ENCODE results near the gene DGLUCY.

GRCh38 chr14:91272341-91273272 lies 158.7 kb downstream of the DGLUCY start:
- TF ChIP-seq ZNF274 (IDR thresholded peaks at IDR 0.05; ENCODE audit: low read depth, low read length) (no peak), SUZ12 (IDR thresholded peaks at IDR 0.05; ENCODE audit: extremely low read depth, insufficient read depth, insufficient read length) (no peak)

Measured in NT2/D1 (cell line).